GM12878 (cell line): Measurements from ENCODE around the gene AGBL4. TPM values are rescaled to one million over a fixed set of nuclear protein-coding genes. Genes with fewer than 3 reads are reported as not detected.

Experiments
- ATAC-seq: fragments of 200-7000 bp; cut with Tn5 transposase; 3 replicates; pipeline ENCODE4 v1.9.1; 2020; ENCODE audit warnings: mild to moderate bottlenecking, moderate library complexity
- BruUV-seq: library from RNA; stranded (reverse); fragments of 400-500 nt; replicated peaks from 2 replicates; lab custom pipeline; 2021; lab: Mats Ljungman, UMichigan
- CTCF ChIA-PET: fragments of 300-600 bp; sonication (Branson Sonifier 250); formaldehyde crosslinking; extraction: SDS; loops from one replicate; lab custom pipeline; 2021; ENCODE audit warnings: inconsistent platforms; lab: Yijun Ruan, JAX
- POLR2A ChIA-PET: fragments of 350-600 bp; formaldehyde crosslinking; extraction: SDS; loops from one replicate; lab custom pipeline; 2021; ENCODE audit warnings: inconsistent platforms; lab: Charles Lee
- RAD21 ChIA-PET: fragments of 300-600 bp; sonication (Branson Sonifier 250); formaldehyde crosslinking; loops from one replicate; lab custom pipeline; 2023; ENCODE audit warnings: antibody characterized with exemption; ENCODE audit not compliant: unreplicated experiment; lab: Charles Lee
- SMC1A ChIA-PET: fragments of 300-600 bp; sonication (Branson Sonifier 250); formaldehyde crosslinking; loops from one replicate; lab custom pipeline; 2023; ENCODE audit not compliant: unreplicated experiment, uncharacterized antibody; lab: Charles Lee
- DNase-seq: peaks from one replicate; pipeline ENCODE4 v3.0.0-alpha.2; 2011; ENCODE audit warnings: low read depth, low spot score
- FAIRE-seq: peaks from 3 replicates; lab custom pipeline; 2011; peaks lifted over from hg19 to GRCh38; lab: Jason Lieb, UNC
- H2AFZ ChIP-seq: 2 replicates; pipeline ENCODE4 v1.6.0; 2011; ENCODE audit warnings: low read depth, low read length, control low read depth; ENCODE audit not compliant: control insufficient read depth
- H3K27ac ChIP-seq: 2 replicates; pipeline ENCODE4 v1.5.1; 2011; ENCODE audit warnings: control low read depth; ENCODE audit not compliant: control insufficient read depth, insufficient read depth
- H3K27me3 ChIP-seq, 2 experiments: replicated peaks in 1 of 2; 2 replicates each; pipeline versions ENCODE4 v1.6.0 to v1.6.1; 2011; ENCODE audit warnings: low read length in 1 of 2; ENCODE audit not compliant: control insufficient read depth in 2 of 2, insufficient read depth in 2 of 2
- H3K36me3 ChIP-seq, 2 experiments: 2 replicates each; pipeline ENCODE4 v1.5.1; 2011; ENCODE audit warnings: low read length in 1 of 2; ENCODE audit not compliant: control insufficient read depth in 2 of 2, insufficient read depth in 2 of 2
- H3K4me1 ChIP-seq: 2 replicates; pipeline ENCODE4 v1.6.1; 2011; ENCODE audit warnings: mild to moderate bottlenecking, low read length, moderate library complexity, mixed read lengths; ENCODE audit not compliant: control insufficient read depth, insufficient read depth
- H3K4me2 ChIP-seq: 2 replicates; pipeline ENCODE4 v1.6.0; 2011; ENCODE audit warnings: control low read depth; ENCODE audit not compliant: control insufficient read depth, insufficient read depth
- H3K4me3 ChIP-seq: fragments of 200-600 bp; sonication (generic); 2 replicates; pipeline ENCODE4 v1.5.1; 2016
- H3K79me2 ChIP-seq: 2 replicates; pipeline ENCODE4 v1.6.0; 2011; ENCODE audit warnings: low read length; ENCODE audit not compliant: control insufficient read depth, insufficient read depth
- H3K9ac ChIP-seq: 2 replicates; pipeline ENCODE4 v1.8.0; 2011; ENCODE audit warnings: low read length, control low read depth, mixed read lengths; ENCODE audit not compliant: control insufficient read depth, insufficient read depth
- H3K9me3 ChIP-seq: replicated peaks from 3 replicates; pipeline ENCODE4 v1.5.1; 2011; ENCODE audit warnings: mild to moderate bottlenecking, low read length; ENCODE audit not compliant: control insufficient read depth, insufficient read depth
- H4K20me1 ChIP-seq: 2 replicates; pipeline ENCODE4 v1.6.0; 2011; ENCODE audit not compliant: control insufficient read depth, insufficient read depth
- ATF7 ChIP-seq: fragments of 450-650 bp; IDR thresholded peaks from 2 replicates; pipeline ENCODE4 v1.6.1; 2016; ENCODE audit warnings: low read depth, mild to moderate bottlenecking
- BCLAF1 ChIP-seq: fragments of 450-650 bp; IDR thresholded peaks from 2 replicates; pipeline ENCODE4 v1.6.1; 2017; ENCODE audit warnings: antibody characterized with exemption, mild to moderate bottlenecking, moderate library complexity
- IRF4 ChIP-seq: IDR thresholded peaks from 2 replicates; pipeline ENCODE4 v1.6.1; 2011; ENCODE audit warnings: low read depth, low read length
- NFYA ChIP-seq: IDR thresholded peaks from 2 replicates; pipeline ENCODE4 v1.6.1; 2011; ENCODE audit warnings: low read depth, mild to moderate bottlenecking, low read length, improper control_type of control experiment, borderline replicate concordance
- PAX5 ChIP-seq: IDR thresholded peaks from 2 replicates; pipeline ENCODE4 v1.6.1; 2011; ENCODE audit warnings: low read depth, low read length, borderline replicate concordance
- PKNOX1 ChIP-seq: fragments of 450-650 bp; IDR thresholded peaks from 2 replicates; pipeline ENCODE4 v1.6.1; 2016; ENCODE audit warnings: mild to moderate bottlenecking
- POLR2A ChIP-seq: IDR thresholded peaks from 2 replicates; pipeline ENCODE4 v1.6.1; 2011; ENCODE audit warnings: low read depth, mild to moderate bottlenecking, low read length
- RB1 ChIP-seq: fragments of 450-650 bp; formaldehyde crosslinking; IDR thresholded peaks from 2 replicates; pipeline ENCODE4 v1.6.1; 2017; ENCODE audit warnings: mild to moderate bottlenecking, borderline replicate concordance
- SMAD1 ChIP-seq: fragments of 450-650 bp; IDR thresholded peaks from 2 replicates; pipeline ENCODE4 v1.6.1; 2018; ENCODE audit warnings: mild to moderate bottlenecking, low read depth; ENCODE audit not compliant: partially characterized antibody
- SMC3 ChIP-seq: IDR thresholded peaks from 2 replicates; pipeline ENCODE4 v1.6.1; 2011; ENCODE audit warnings: low read length, improper control_type of control experiment, borderline replicate concordance
- ZNF592 ChIP-seq: fragments of 450-650 bp; IDR thresholded peaks from 2 replicates; pipeline ENCODE4 v1.6.1; 2017; ENCODE audit warnings: mild to moderate bottlenecking, moderate library complexity
- WGBS: methylation state at CpG from one replicate; pipeline ENCODE4 v1.1.6; 2016; ENCODE audit warnings: low lambda C conversion rate; ENCODE audit not compliant: insufficient replicate concordance, insufficient coverage; ENCODE audit errors: missing lambda C conversion rate; 5-methylcytosine and 5-hydroxymethylcytosine counted together
- in situ Hi-C: fragments of 300-500 bp; cut with MboI; formaldehyde crosslinking; loops from 9 replicates; pipeline ENCODE4 v1.14.3; 2018; ENCODE audit warnings: mixed read lengths
- intact Hi-C: fragments of 100-400 bp; cut with micrococcal nuclease; formaldehyde crosslinking; loops from one replicate; pipeline ENCODE4 v1.14.2; 2022; ENCODE audit not compliant: unreplicated experiment
- polyA plus RNA-seq, 11 experiments: library from polyadenylated mRNA; depleted of rRNA in 4 of 11; unstranded in 6 of 11; stranded (reverse) in 5 of 11; fragments of >200 nt; fragmentation: Nextera tagmentation in 4 of 11; fragmentation: Illumina TruSeq in 1 of 11; extraction: Ambion mirVana in 4 of 11; extraction: Trizol in 1 of 11; gene quantifications; 1 replicate in 1 of 11; 2 replicates in 10 of 11; pipeline versions ENCODE4 v1.2.1 to v1.2.3, GENCODE V29; 2011 to 2016; ENCODE audit warnings: inconsistent platforms in 2 of 11, missing spikeins in 2 of 11, low read depth in 1 of 11
- total RNA-seq, 4 experiments: library from RNA; depleted of rRNA in 3 of 4; stranded (reverse); fragments of >200 nt in 3 of 4; fragmentation: Illumina TruSeq in 1 of 4; extraction: Trizol in 1 of 4; gene quantifications; 2 replicates each; pipeline versions ENCODE4 v1.2.1 to v1.2.3, GENCODE V29; 2013 to 2021

Gene AGBL4
- total and polyA plus RNA-seq, 10 of the 15 experiments (the other 5 are each of a cell fraction or from before 2014, with no cell fraction given): 0.31 TPM; not detected in 9

- H3K4me3 ChIP-seq: no peak overlapping the region
- intact Hi-C loops (no loop called here), in situ Hi-C loops (no loop called here)
- H3K9ac ChIP-seq: no peak overlapping the region
- FAIRE-seq: no peak
- no peaks in the 10 kb centered on the region for H3K27me3 ChIP-seq
- no peaks in the 10 kb centered on the region for H3K4me1 ChIP-seq
- H3K9me3 ChIP-seq: no peaks in the 10 kb centered on the region
- RAD21 ChIA-PET: no interaction called here
- WGBS: 25% methylated on average over 3 of the region's 3 CpGs
- SMC1A ChIA-PET: no interaction called here
- ATAC-seq: no peak
- no peaks in the 10 kb centered on the region for H3K79me2 ChIP-seq
- CTCF ChIA-PET: no interaction called here
- H3K4me2 ChIP-seq: no peak overlapping the region
- H3K36me3 ChIP-seq: no peaks in the 10 kb centered on the region
- H2AFZ ChIP-seq: no peak overlapping the region
- DNase-seq: no peak
- no peak for TF ChIP-seq BCLAF1
- TF ChIP-seq RB1: no peak
- TF ChIP-seq PAX5: no peak
- TF ChIP-seq SMAD1: no peak
- POLR2A ChIA-PET: no interaction called here
- H3K27ac ChIP-seq: no peak overlapping the region
- BruUV-seq: no TSS peak
- H4K20me1 ChIP-seq: no peaks in the 10 kb centered on the region
Observed at GRCh38 chr1:49906365-49906764, 117.4 kb downstream of the AGBL4 start.

GRCh38 chr1:49864581-49864980, 159.2 kb downstream of the AGBL4 start:
- H3K27me3 ChIP-seq: no peaks in the 10 kb centered on the region
- intact Hi-C loops (no loop called here), in situ Hi-C loops (no loop called here)
- H3K9me3 ChIP-seq: no peaks in the 10 kb centered on the region
- SMC1A ChIA-PET: no interaction called here
- no TSS peak for BruUV-seq
- no peaks in the 10 kb centered on the region for H3K36me3 ChIP-seq
- 48% methylated on average over 4 of the region's 4 CpGs for WGBS
- no peaks in the 10 kb centered on the region for H4K20me1 ChIP-seq
- FAIRE-seq: no peak
- no peak overlapping the region for H3K9ac ChIP-seq
- H3K4me2 ChIP-seq: no peak overlapping the region
- no peaks in the 10 kb centered on the region for H3K4me1 ChIP-seq
- no peak overlapping the region for H2AFZ ChIP-seq
- DNase-seq: no peak
- H3K27ac ChIP-seq: no peak overlapping the region
- no peak overlapping the region for H3K4me3 ChIP-seq
- no peak for ATAC-seq
- no peaks in the 10 kb centered on the region for H3K79me2 ChIP-seq
- POLR2A ChIA-PET: no interaction called here
- CTCF ChIA-PET: no interaction called here
- RAD21 ChIA-PET: no interaction called here
- no peak for TF ChIP-seq ZNF592
- TF ChIP-seq ATF7: no peak
- no peak for TF ChIP-seq PKNOX1
- TF ChIP-seq SMC3: no peak
- no peak for TF ChIP-seq NFYA
- TF ChIP-seq IRF4: no peak
- TF ChIP-seq POLR2A: no peak
